NCI-H524 treated with DMSO at 0.1 percent for 48 hours (cell line): ENCODE results near the gene CORO7.
A peak's percentile ranks its signal among the peaks of the same experiment; 100 is the strongest.

Source experiments
- DNase-seq: peaks from one replicate; lab custom pipeline; 2025; lab: John Stamatoyannopoulos, UW

CORO7 gene

GRCh38 chr16:4426021-4426684 is 9.8 kb upstream of the CORO7 start:
- DNase-seq = no peak

DNA sequence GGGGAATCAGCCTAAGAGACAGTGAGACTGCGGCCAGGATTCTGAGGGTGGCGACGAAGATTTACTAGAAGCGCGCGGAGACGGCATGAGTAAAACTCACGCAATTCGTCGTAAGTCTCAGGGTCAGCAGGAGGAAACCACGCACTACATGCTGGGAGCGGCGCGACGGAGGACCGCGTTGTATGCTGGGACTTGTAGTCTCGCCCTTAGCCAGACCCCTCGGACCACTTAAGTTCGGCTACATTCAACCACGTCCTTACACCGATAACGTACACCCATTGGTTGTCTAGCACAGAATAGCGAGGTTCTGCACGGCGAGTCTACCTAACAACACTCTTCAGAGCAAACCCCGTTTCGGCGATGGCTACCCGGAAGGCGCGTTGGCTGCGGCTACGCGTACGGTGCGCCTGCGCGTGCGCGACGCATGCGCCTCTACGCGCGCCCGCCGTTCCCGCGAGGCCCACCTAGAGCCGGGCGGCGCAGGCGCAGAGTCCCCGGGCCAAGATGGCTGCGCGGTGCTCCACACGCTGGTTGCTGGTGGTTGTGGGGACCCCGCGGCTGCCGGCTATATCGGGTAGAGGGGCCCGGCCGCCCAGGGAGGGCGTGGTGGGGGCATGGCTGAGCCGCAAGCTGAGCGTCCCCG is 9.1 kb upstream of the CORO7 start, which contains the start of gene DNAJA3:
TSS of gene DNAJA3 (plus strand) at position 491 of the 643 bp plus-strand sequence. CDS start at position 505, 14 bp downstream.
- peak; percentile 59 for DNase-seq

GRCh38 chr16:4420505-4421105 is 4.2 kb upstream of the CORO7 start:
- no peak for DNase-seq

- no peak for DNase-seq
Observed at GRCh38 chr16:4419402-4419959, 3.1 kb upstream of the CORO7 start.

- no peak for DNase-seq
Observed at GRCh38 chr16:4415538-4416199, 727 bp downstream of the CORO7 start.

GRCh38 chr16:4414187-4414917 is 2.0 kb downstream of the CORO7 start:
- DNase-seq = no peak

DNA sequence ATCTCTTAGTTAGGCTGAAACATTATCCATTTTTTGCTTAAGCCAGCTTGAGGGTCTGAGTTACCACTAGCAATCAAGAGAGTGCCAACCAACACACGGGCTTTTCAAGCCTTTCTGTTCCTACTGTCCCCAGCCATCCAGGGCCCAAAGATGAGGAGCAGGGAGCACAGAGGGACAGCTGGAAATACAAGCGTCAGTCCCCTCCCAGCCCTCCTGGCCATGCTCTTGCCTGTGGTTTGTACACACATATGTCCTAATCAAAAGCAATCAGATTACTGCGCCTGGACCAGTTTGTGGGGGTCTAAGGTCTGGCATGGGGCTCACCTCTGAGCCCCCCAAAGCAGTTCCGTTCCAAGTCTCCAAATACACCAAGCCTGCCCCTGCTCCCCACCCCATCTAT is 3.5 kb downstream of the CORO7 start:
- DNase-seq = no peak

GRCh38 chr16:4412159-4412558 is 4.2 kb downstream of the CORO7 start:
- DNase-seq = no peak

DNA sequence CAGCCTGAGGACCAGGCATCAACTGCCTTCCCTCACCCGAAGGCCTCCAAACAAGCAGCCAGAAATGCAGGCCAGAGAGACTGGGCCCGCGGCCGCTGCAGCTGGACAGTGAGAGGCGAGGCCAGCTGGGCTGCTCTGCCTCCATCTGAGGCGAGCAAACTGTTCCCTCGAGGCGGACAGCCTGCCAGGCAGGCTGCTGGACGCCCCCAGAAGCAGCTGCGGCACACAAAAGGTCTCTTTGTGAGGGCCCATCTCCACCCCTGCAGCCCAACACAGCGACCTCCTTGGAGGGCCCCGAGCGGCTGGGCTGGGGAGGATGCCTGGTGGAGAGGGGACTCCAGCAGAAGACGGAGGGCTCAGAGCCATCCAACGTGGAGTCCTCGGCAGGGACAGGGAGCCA is 4.7 kb downstream of the CORO7 start:
- DNase-seq = no peak

GRCh38 chr16:4410335-4411075 is 5.9 kb downstream of the CORO7 start:
- no peak for DNase-seq

- DNase-seq = no peak
Observed at GRCh38 chr16:4409081-4409932, 7.1 kb downstream of the CORO7 start.

- no peak for DNase-seq
Observed at GRCh38 chr16:4408323-4408690, 8.1 kb downstream of the CORO7 start.

- DNase-seq = no peak
Observed at GRCh38 chr16:4407543-4408322, 8.7 kb downstream of the CORO7 start.

GRCh38 chr16:4404967-4405696 is 11.3 kb downstream of the CORO7 start:
- DNase-seq = no peak

DNA sequence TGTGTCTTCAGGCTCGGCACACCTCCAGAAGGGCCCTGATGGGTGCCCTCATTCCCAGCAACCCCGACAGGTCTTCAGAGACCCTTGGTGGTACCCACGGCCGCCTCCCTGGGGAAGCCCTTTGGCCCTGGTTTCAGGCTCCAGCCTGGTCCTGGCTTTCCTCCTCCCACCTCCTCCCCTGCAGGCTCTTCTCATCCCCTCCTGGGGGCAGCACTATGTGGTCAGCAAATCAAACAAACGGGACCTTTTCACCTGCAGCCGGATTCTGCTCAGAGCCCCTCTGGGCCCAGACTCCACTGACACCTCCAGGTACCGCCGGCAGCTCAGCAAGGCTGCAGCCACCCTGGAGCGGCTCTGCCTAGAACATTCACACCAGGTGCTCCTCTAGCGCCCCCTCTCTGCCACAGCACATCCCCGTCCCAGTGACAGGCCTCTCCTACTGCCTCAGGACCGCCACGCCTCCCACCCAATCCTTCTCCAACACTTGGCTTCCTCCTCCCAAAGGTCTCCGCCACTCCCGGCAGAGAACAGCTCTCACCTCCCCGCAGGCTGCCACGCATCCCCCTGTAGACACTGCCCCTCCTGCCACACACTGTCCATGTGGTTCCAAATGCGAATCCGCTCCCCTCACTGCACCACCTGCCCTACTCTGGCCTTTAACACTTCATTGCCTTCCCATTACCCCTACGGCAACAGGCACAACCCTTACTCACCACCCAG is 12.0 kb downstream of the CORO7 start:
- DNase-seq = no peak

GRCh38 chr16:4403133-4403949 is 13.1 kb downstream of the CORO7 start:
- DNase-seq = no peak

- no peak for DNase-seq
Observed at GRCh38 chr16:4402439-4403132, 13.8 kb downstream of the CORO7 start.
